Measurements from ENCODE around the gene FTO. TPM values are rescaled to one million over a fixed set of nuclear protein-coding genes. Genes with fewer than 3 reads are reported as not detected.

FTO gene
- total RNA-seq, 1 experiment from 2014 or later, result 78.3 TPM

- no peaks in the 10 kb centered on the region for H3K27me3 ChIP-seq (replicated peaks; ENCODE audit: control insufficient read depth, insufficient read depth, low read length)
- TF ChIP-seq, protein P1, sequence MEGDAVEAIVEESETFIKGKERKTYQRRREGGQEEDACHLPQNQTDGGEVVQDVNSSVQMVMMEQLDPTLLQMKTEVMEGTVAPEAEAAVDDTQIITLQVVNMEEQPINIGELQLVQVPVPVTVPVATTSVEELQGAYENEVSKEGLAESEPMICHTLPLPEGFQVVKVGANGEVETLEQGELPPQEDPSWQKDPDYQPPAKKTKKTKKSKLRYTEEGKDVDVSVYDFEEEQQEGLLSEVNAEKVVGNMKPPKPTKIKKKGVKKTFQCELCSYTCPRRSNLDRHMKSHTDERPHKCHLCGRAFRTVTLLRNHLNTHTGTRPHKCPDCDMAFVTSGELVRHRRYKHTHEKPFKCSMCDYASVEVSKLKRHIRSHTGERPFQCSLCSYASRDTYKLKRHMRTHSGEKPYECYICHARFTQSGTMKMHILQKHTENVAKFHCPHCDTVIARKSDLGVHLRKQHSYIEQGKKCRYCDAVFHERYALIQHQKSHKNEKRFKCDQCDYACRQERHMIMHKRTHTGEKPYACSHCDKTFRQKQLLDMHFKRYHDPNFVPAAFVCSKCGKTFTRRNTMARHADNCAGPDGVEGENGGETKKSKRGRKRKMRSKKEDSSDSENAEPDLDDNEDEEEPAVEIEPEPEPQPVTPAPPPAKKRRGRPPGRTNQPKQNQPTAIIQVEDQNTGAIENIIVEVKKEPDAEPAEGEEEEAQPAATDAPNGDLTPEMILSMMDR (IDR thresholded peaks at IDR 0.05; ENCODE audit: insufficient read depth in 1 of 2, low read depth in 1 of 2, low read length in 1 of 2, severe bottlenecking in 1 of 2, unreplicated experiment in 1 of 2), result no peak
- H3K9me3 ChIP-seq, result peaks cover 5% of the 10 kb centered on the region; the same call in 1 of the 2 replicates
- Mint-ChIP-seq H3K36me3 (ENCODE audit: insufficient read depth, unreplicated experiment) (no peaks in the 10 kb centered on the region), H3K9me3 (ENCODE audit: unreplicated experiment) (peaks cover 13% of the 10 kb centered on the region), H3K4me1 (ENCODE audit: low read depth, unreplicated experiment) (peaks cover 7% of the 10 kb centered on the region), H3K27ac (ENCODE audit: unreplicated experiment) (no peak overlapping the region), H3K27me3 (ENCODE audit: insufficient read depth, unreplicated experiment) (no peaks in the 10 kb centered on the region), H3K4me3 (ENCODE audit: unreplicated experiment) (no peak overlapping the region)
- CTCF ChIA-PET, result no interaction called here
- BruUV-seq (replicated peaks), result no TSS peak
- H3K4me3 ChIP-seq (ENCODE audit: low read depth, low read length), result no peak overlapping the region
- DNase-seq, result no peak
- intact Hi-C loops (cut with micrococcal nuclease; ENCODE audit: unreplicated experiment), result no loop called here
- no peaks in the 10 kb centered on the region for H3K36me3 ChIP-seq (ENCODE audit: control insufficient read depth, insufficient read depth, low read length)
- no peaks in the 10 kb centered on the region for H3K4me1 ChIP-seq
- POLR2A ChIA-PET, result no interaction called here
Measured at GRCh38 chr16:54129810-54130209, 425.9 kb downstream of the FTO start.

- ChIA-PET CTCF (no interaction called here), POLR2A (no interaction called here)
- H3K27me3 Mint-ChIP-seq (ENCODE audit: insufficient read depth, unreplicated experiment), result no peaks in the 10 kb centered on the region
- Histone ChIP-seq H3K27me3 (replicated peaks; ENCODE audit: control insufficient read depth, insufficient read depth, low read length) (no peaks in the 10 kb centered on the region), H3K9me3 (no peaks in the 10 kb centered on the region), H3K36me3 (ENCODE audit: control insufficient read depth, insufficient read depth, low read length) (no peaks in the 10 kb centered on the region), H3K4me3 (ENCODE audit: low read depth, low read length) (no peak overlapping the region), H3K4me1 (0 out of 2 replicates have a peak, but pooled peaks cover 4% of the 10 kb centered on the region)
- no peaks in the 10 kb centered on the region for H3K4me1 Mint-ChIP-seq (ENCODE audit: low read depth, unreplicated experiment)
- TF ChIP-seq, protein P1 (IDR thresholded peaks at IDR 0.05; ENCODE audit: insufficient read depth in 1 of 2, low read depth in 1 of 2, low read length in 1 of 2, severe bottlenecking in 1 of 2, unreplicated experiment in 1 of 2), result no peak
- no peak overlapping the region for H3K27ac Mint-ChIP-seq (ENCODE audit: unreplicated experiment)
- no peak overlapping the region for H3K4me3 Mint-ChIP-seq (ENCODE audit: unreplicated experiment)
- no peaks in the 10 kb centered on the region for H3K36me3 Mint-ChIP-seq (ENCODE audit: insufficient read depth, unreplicated experiment)
- intact Hi-C loops (cut with micrococcal nuclease; ENCODE audit: unreplicated experiment), result no loop called here
- no TSS peak for BruUV-seq (replicated peaks)
- peaks cover 11% of the 10 kb centered on the region for H3K9me3 Mint-ChIP-seq (ENCODE audit: unreplicated experiment)
- no peak for DNase-seq
Measured at GRCh38 chr16:54135361-54136275, 431.7 kb downstream of the FTO start.

GRCh38 chr16:54136276-54136625 is 432.3 kb downstream of the FTO start:
- H3K4me1 ChIP-seq, result 0 out of 2 replicates have a peak, but pooled peaks cover 4% of the 10 kb centered on the region
- CTCF ChIA-PET, result no interaction called here
- intact Hi-C loops (cut with micrococcal nuclease; ENCODE audit: unreplicated experiment), result no loop called here
- no peak overlapping the region for H3K27ac Mint-ChIP-seq (ENCODE audit: unreplicated experiment)
- no TSS peak for BruUV-seq (replicated peaks)
- H3K9me3 Mint-ChIP-seq (ENCODE audit: unreplicated experiment), result peaks cover 4% of the 10 kb centered on the region
- H3K9me3 ChIP-seq, result no peaks in the 10 kb centered on the region
- no peaks in the 10 kb centered on the region for H3K36me3 Mint-ChIP-seq (ENCODE audit: insufficient read depth, unreplicated experiment)
- no peak for DNase-seq
- TF ChIP-seq, protein P1 (IDR thresholded peaks at IDR 0.05; ENCODE audit: insufficient read depth in 1 of 2, low read depth in 1 of 2, low read length in 1 of 2, severe bottlenecking in 1 of 2, unreplicated experiment in 1 of 2), result no peak
- H3K27me3 Mint-ChIP-seq (ENCODE audit: insufficient read depth, unreplicated experiment), result no peaks in the 10 kb centered on the region
- POLR2A ChIA-PET, result no interaction called here
- H3K4me3 ChIP-seq (ENCODE audit: low read depth, low read length), result no peak overlapping the region
- H3K4me1 Mint-ChIP-seq (ENCODE audit: low read depth, unreplicated experiment), result no peaks in the 10 kb centered on the region
- H3K4me3 Mint-ChIP-seq (ENCODE audit: unreplicated experiment), result no peak overlapping the region
- H3K27me3 ChIP-seq (replicated peaks; ENCODE audit: control insufficient read depth, insufficient read depth, low read length), result no peaks in the 10 kb centered on the region
- no peaks in the 10 kb centered on the region for H3K36me3 ChIP-seq (ENCODE audit: control insufficient read depth, insufficient read depth, low read length)
